COLO668 (cell line): Measurements from ENCODE around the gene UGT1A5.

Experiments used
- DNase-seq: peaks from one replicate; lab custom pipeline; 2025; ENCODE audit not compliant: unreplicated experiment; lab: John Stamatoyannopoulos, UW

Gene UGT1A5

DNA sequence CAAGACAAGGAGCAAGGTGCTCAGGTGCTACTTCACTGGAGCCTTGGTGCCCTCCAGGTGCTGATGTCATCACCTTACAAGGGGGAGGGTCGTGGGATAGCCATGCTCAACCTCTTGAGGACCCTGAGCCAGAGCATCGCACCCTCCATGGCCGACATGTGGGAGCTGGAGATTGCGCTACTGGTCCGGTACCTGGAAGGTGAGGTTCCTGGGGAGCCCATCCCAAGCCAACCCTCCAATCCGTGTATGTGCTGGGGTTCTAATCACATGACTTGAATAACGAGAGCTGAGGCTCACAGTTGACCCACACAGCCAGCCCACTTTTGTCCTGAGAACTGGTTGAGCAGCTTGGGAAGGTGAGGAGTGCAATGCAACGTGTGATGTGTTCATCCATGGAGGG is 91.3 kb downstream of the UGT1A5 start:
- no peak for DNase-seq

DNA sequence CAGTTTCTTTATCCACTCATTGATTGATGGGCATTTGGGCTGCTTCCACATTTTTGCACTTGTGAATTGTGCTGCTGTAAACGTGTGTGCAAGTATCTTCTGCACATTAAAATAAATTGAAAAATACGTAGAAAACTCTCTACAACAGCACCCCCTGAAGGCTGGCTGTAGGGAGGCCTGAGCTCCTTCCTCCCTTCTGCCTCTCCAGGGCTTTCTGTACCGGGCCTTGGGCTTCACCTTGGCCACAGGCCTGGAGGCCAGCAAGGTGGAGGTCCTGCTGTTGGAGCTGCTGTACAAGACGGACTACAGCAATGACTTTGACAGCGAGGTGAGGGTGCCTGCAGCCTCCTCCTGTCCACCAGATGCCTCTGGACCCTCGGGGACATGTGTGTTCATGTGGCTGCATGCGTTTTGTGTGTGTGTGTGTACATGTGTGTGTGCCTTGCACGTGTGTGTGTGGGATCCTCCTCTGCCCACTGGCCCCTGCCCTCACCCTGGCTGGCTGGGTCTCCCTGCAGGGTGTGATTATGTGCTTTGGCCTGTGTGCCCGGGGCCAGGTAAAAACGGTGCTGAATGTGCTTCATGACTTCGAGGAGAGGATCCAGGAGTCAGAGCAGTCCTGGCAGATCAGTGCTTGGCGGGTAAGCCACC is 94.6 kb downstream of the UGT1A5 start:
- no peak for DNase-seq

DNA sequence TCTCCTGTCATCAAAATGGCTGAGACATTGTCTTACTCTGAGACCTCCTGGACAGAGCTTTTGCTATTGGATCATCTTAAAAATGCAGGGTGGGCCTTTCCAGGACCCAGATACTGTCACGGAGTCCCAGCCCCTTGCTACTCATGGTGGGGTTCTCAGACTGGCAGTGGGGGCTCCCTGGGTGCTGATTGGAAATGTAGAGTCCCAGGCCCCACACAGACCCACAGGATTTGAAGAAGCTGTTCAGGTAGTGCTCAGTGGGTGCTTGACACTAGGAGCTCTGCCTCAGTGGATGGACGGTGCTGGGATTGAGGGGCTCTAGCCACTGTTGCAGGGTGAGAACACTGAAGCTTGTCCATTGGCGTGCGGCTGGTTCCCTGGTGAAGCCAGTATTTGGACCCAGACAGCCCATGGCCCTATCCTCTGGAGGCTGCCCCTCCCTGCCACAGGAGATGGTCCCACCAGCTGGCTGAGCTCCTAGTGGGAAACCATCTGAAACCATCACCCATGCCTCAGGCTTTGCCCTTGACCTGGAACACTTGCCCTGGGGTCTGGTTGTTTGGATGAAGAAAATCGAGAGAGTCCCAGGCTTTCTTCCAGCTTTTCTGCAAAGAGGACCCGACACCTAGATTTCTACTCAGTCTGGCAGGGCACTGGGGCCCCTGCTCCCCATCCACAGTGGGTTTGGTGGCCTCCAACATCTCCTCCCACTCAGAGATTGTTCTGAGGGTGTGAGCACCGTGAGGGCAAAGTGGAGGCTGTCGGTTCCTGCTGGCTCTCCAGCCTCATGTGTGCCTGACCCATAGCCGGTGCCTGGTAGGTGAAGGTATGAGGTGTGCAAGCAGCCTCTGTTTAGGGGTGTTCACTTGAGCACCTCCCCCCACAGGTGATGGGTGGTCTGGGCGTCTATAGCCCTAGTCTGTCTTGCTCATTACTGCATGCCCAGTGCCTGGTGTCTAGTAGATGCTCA is 95.5 kb downstream of the UGT1A5 start:
- DNase-seq, result no peak

DNA sequence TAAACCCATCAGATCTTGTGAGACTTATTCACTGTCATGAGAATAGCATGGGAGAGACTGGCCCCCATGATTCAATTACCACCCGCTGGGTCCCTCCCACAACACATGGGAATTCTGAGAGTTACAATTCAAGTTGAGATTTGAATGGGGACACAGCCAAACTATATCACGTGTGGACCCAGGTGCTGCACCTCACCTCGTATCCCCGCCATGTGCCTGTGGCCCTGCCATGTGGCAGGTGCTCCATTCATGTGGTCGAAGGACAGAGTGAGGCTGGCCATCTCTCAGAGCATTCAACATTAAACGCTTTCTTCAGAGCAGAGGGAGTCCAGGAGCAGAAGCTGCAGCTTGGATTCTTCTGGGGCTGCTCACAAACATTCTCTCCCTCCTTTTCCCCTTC is 97.7 kb downstream of the UGT1A5 start:
- no peak for DNase-seq

DNA sequence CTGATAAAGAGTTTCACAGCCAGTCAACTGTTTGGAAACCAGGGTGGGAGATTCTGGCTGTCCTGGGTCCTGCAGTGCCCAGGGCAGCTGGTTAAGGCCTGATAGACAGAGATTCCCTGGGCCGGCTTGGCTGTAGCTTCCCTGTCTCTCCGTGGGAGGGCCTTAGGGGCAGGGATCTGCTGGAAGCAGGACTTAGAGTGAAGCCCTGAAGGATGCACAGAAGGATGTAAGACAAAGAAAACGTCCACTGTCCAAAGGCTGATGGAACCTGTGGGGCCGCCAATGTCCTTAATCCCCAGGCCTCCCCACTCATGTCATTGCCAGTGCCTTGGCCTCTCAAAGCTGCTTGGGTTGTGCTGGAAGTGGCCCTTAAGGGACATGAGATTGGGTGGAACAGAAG is 98.4 kb downstream of the UGT1A5 start:
- no peak for DNase-seq

DNA sequence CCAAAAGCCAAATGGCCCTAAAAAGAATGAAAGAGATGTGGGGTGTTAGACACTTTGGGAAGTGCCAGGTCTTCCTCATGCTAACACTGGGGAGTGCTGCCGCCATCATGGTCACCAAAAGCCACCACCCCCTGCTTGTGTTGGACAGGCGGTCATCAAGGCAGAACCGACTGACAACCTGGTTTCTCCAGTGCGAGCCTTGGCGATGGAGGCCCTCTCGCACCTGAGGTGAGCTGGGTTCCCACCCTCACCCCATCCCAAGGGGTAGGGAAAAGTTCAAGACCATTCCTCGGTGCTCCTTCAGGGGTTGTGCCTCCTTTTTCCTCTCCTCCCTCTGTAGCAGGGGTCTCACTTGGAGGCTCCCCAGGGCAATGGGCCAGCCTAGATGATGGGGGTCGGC is 99.0 kb downstream of the UGT1A5 start:
- no peak for DNase-seq

DNA sequence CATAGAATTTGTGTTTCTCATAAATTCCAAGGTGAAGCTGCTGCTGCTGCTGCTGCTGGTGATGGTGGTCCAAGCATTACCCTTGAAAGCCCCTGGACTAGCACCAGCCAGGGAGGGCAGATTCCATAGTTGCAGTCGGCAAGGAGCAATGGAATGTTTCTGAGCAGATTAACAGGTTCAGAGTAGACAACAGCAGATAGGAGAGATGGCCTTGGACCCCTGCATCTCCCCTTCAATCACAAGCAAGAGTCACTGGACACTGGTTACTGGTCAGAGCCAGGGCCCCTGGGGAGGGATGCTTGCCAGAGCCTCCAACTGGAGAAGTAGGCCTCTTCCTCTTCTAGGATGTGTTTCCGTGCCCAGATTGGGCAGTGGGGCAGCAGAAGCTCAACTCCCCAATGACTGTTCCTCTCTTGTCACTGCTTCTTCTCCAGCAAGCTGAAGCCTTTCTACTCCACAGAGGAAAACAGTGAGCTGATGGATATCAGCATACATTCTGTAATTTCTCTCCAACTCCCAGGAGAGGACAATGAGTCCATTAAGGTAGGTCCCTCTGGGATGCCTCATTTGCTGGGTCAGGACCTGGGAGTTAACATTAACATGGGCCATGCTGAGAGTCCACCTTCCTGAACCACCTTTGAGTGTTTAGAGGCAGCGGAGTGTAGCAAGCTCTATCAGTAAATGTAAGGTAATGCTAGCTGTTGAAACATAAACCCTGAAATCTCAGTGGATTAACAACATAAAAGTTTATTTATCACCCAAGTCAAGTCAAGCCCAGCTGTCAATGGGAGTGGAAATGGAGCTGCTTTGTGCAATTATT is 100.7 kb downstream of the UGT1A5 start:
- DNase-seq, result no peak

DNA sequence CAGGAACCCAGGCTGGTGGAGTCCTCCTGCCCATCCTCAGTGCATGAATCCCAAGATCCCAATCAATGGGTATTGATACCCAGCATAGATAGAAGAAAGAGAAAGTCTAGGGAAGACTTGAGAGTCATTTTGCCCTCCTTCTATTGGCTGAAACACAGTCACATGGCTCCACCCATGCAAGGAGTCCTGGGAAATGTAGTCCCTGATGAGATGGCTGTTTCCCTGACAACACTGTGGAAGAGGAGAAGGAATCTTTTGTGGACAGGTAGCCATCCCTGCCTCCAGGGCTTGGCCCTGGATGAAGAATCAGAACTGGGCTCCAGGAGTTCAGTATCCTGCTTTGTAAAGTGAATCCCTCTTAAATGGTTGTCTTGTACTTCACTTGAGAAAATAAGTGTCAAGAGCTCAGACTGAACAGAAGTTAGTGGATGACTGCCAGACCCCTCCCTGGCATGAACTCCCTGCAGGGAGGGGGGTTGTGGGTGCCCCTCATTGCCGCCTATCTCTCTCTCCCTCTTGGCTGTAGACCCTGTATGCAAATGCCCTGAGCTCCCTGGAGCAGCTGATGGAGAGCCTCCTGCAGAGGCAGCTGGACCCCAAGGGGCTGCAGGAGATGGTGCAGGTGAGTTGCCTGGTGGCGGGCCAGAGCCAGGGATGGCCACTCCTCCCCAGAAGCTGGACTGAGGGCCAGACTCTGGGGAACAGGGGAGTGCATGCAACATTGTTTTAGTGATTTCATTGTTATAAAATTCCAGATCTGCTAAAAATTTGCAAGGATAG is 101.5 kb downstream of the UGT1A5 start:
- DNase-seq, result no peak

DNA sequence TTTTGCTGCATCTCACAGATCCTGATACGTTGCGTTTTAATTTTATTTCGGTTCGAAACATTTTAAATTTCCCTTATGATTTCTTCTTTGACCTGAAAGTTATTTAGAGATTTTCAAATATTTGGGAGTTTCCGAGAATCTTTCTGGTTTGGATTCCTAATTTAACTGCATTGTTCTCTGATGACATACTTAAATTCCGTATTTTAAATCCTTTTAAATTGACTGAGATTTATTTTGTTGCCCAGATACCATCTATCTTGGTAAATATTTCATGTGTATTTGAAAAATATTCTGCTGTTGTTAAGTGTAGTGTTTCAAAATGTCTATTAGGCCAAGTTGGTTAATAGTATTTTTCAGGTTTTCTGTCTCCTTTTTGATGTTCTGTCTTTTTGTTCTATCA is 103.2 kb downstream of the UGT1A5 start:
- DNase-seq, result no peak

DNA sequence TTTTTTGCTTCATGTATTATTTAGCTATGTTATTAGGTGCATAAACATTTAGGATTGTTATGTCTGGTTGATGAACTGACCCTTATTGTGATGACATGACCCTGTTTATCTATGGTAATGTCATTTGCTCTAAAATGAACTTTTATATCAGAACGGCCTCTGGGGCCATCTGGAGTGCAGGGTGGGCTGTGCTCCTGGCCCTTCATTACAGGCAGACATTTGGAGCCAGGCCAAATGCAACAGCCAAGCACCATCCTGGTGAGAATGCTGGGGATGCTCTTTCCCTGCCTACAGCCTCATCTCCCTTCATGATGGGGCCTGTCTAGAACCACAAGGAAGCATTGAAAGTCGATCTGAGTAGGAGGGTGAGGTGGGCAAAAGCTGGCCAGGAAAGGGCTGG is 103.6 kb downstream of the UGT1A5 start:
- no peak for DNase-seq

DNA sequence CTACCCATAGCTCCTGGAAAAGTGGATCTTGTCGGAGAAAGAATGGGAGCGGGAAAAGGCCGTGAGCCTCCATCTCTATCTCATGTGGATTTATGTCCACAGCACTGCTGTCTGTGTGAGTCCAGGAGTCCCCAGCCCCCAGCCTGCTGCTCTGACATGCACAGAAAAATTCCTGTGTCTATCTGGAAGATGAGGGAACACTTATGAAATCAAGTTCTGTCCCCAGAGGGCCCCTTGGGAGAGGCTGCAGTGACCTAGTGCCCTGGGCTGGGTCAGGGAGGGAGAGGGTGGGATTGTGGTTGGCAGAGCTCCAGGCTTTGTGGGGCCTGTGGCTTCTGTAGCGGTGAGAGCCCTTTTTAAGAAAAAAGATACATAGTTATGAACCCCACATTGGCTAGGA is 104.1 kb downstream of the UGT1A5 start:
- no peak for DNase-seq

DNA sequence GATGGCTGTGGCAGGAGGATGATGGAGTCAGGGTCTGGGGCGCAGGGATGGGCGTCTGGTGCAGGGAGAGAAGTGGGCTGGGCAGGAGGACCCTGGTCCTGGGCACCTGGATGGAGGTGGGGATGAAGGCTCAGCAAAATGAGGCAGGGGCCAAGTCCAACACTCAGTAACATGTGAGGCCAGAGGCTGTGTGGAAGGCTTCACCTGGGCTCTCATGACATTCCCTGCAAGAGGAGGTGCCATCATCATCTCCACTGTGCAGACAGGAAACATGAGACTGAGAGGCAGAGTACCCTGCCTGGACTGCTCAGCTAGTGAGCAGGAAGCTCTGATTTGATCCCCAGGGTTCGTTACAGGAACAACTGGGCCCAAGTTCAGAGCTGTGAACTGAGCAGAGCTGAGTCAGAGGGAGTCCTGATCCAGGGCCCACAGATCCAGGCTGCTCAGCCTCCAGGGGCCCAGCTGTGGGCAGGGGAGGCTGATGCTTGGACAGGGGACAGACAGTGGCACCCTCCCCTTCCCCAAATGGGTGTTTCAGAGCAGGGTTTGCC is 104.7 kb downstream of the UGT1A5 start:
- no peak for DNase-seq

DNA sequence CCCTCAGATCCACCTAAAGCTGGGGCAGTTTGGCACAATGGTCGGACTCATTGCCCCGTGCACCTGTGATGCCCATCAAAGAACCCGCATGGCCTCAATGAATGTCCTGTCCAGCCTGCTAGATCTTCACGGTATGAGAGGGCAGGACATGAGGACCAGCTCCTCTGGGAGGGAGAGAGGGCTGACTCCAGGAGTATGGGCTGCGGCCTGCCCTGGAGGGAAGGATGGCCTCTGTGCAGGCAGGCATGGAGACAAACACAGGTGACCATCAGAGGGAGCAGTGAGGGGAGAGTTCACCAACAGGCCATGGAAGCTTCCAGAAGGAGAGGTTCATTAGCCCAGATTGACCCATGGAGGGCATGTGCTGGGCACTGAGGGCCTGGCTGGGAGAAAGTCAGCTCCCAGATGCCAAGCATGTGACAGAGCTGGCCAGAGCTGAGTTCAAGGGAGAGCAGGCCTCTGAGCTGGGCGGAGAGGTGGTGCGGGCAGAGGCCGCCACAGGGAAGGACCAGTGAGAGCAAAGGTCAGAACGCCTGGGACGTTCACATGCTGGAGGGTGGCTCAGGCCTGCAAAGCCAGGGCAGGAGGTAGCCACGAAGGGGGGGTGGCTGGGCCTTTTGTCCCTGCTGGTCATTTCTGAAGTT is 105.4 kb downstream of the UGT1A5 start:
- DNase-seq, result no peak

DNA sequence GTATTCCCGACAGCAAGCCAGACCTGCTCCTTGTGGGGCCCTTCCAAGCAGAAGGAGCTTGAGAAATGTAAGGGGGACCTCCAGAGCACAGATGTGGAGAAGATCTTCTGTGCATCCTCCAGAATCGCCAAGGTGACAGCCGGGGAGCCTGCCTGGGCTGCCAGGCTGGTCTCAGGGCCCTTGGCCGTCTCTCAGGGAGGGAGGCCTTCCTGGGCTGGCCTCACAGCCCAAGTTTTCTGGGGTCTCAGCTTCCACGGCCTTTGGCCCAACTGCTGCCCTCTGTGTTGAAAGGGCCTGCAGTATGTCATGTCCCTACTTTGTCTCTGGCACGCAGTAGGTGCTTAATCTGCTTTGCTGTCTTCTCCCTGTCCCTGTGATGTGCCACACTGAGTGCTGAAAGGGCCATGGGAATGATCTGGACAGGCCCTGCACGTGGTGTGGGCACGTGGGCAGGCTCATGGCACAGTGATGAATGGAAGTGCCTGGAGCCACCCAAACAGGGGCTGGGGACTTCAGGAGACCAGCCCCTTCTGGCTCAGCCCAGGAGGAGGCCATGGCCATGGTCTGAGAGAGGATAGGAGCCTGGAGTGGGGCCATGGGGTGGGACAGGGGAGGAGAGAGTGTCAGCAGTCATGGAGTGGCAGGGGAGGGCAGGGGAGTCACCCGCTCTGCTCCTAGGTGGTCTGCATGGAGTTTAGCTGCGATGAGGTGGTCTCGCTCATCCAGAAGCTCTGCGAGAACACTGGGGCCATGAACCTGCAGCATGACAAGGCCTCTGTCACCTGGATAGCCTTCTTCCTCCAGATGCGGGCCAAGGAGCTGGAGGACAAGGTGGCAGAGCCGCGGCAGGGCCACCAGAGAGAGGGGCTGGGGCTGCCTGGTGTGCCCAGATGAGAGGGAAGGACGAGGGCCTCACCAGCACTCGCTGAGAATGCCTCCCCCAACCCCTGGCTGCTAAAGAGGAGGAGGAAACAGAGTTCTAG is 106.2 kb downstream of the UGT1A5 start:
- no peak for DNase-seq

DNA sequence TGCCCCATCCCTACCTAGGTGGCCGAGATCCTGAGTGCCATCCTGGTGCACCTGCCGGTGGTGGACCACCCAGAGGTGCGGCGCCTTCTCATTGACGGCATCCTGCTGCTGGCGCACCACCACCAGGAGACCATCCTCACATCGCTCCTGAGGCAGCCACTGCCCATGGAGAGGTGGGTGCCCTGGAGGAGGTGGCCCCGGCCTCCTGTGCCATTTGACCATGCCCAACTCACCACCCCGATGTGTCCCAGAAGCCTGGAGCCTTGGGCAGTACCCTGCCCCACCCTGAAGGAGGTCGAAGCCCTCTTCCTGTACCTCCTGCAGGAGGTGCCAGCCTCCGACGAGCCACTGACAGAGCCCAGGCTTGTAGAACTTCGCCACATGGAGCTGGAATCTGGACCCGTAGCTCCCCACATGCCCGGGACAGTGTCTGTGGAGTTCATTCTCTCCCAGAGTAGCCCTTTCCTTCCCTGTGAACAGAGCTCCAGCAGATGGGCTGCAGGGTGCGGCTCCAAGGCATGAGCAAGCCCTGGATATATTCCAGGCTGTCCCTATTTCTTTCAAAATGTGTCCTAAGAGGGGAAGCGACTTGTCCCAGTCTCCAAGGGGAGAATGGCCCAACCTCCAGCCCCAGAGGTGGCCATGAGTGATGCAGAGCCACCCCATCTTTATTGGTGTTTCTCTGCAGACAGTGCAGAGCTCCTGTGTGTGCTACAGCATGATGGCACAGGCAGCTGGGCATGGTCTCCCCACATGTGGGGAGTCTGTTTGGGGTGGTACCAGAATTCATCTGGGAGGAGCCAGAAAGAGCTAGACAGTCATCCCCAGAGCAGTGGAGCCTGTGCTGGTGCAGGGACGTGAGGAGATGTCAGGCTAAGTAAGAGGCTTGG is 107.4 kb downstream of the UGT1A5 start:
- no peak for DNase-seq

DNA sequence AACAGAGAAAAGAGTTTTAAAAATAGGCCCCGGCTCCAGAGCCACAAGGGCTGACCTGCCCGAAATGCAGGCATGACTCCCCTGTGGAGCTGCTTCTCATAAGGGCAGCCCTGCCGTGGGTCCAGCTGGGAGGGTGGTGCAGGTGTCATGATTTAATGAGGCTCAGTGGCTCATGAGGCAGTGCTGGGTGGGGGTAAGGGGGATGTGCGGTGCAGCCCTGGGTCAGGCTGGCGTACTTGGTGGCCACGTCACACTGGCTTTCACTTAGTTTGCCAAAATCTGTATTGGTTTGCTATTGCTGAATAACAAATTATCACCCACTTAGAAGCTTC is 108.0 kb downstream of the UGT1A5 start:
- DNase-seq, result no peak

DNA sequence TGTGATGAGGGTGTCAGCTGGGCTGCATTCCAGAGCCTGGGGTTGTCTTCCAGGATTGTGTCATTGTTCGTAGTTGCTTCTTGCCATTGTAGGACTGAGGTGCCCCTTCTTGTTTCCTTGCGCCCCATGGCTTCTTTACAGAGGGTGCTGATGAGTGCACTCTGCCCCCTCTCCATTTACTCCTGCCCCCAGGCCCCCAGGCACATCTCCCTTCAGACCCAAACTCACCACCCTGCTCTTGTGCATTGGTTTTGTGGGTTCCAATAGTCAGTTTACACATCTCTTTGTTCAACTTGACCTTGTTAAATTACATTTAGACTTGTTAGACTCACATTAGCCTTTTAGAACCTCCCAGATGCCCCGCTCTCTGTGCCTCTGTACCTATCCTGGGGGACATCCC is 108.5 kb downstream of the UGT1A5 start:
- no peak for DNase-seq

DNA sequence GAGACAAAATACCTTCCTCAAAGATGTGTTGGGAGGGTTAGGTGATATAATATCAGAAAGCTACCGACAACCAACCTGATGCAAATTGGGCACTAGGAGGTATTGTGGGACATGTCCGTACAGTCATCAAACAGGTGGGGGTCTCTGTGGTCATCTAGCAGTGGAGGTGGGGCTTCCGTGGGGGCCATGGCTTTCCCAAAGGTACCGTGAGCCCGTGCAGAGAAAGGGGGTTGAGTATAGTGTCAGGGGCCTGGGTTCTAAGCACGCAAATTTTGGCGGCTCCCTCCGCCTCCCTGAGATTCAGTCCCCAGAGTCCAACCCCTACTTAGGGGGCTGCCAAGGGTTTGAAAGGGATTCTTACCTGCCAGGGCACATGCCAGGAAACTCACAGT is 109.0 kb downstream of the UGT1A5 start:
- DNase-seq, result no peak
